ENCODE data around the gene SH3RF3.

Gene SH3RF3

DNA sequence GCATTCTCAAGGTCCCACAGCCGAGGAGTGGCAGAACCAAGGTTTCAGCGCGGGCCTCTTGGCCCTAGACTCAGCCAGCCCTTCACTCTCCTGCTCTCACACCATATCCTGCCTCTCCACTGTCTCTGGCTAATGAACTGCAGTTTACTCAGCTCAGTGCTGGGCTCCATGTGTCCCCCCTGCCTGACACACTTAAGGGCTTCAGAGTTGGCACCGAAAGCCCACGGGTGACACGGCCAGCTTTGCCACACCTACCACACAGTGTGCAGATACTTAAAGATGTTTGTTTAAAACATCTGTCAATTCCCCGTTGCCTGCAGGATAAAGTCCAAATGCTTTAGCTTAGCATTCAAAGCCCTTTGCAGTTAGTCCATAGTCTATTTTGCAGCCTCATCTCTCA, 243.6 kb downstream of the SH3RF3 start:
- Histone ChIP-seq H3K27ac (ENCODE audit: poor library complexity, severe bottlenecking) (no peak overlapping the region), H3K36me3 (ENCODE audit: low read depth) (no peaks in the 10 kb centered on the region), H3K9me3 (ENCODE audit: severe bottlenecking) (no peaks in the 10 kb centered on the region), H3K4me3 (ENCODE audit: severe bottlenecking) (no peak overlapping the region), H3K4me1 (ENCODE audit: insufficient read depth, poor library complexity, severe bottlenecking) (no peaks in the 10 kb centered on the region), H3K27me3 (ENCODE audit: insufficient read depth, poor library complexity, severe bottlenecking) (no peaks in the 10 kb centered on the region)
- peak; percentile 15 for DNase-seq (ENCODE audit: low spot score)
- TF ChIP-seq, protein P1, sequence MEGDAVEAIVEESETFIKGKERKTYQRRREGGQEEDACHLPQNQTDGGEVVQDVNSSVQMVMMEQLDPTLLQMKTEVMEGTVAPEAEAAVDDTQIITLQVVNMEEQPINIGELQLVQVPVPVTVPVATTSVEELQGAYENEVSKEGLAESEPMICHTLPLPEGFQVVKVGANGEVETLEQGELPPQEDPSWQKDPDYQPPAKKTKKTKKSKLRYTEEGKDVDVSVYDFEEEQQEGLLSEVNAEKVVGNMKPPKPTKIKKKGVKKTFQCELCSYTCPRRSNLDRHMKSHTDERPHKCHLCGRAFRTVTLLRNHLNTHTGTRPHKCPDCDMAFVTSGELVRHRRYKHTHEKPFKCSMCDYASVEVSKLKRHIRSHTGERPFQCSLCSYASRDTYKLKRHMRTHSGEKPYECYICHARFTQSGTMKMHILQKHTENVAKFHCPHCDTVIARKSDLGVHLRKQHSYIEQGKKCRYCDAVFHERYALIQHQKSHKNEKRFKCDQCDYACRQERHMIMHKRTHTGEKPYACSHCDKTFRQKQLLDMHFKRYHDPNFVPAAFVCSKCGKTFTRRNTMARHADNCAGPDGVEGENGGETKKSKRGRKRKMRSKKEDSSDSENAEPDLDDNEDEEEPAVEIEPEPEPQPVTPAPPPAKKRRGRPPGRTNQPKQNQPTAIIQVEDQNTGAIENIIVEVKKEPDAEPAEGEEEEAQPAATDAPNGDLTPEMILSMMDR (IDR thresholded peaks at IDR 0.05; ENCODE audit: poor library complexity, severe bottlenecking): no peak
- ATAC-seq (ENCODE audit: low read depth): no peak

DNA sequence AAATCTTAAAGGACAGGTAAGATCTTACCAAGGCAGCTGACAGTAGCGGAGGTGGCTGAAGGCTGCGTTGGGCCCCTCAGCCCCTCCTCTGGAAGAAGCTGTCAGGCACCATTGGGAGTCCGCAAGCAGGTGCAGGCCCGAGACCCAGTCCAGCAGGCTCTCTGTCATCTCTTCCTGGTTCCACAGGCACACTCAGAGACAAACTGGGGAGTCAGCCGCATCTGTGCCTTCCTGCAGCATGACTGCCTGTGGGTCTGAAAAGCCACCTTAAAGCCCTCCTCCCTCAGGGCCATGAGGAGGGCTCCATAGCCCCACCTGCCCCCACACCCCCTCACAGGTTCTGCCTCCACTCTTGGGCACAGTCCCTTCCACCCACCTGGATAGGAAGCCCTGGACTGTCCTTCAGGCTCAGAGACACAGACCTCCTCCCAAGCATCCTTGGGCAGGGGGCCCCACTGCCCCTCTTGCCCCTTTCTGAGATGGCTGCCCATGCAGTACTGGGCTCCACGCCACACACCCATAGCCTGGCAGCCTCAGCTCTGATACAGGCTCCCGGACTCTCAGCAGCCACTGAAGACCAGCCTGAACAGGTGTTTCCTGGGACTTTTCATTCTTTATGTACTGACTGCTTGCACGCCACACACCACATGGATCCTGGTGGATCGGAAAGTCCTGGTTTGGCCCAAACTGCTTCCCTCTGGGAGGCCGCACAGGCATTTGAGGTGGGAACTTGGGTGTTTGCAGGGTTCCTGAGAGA, 245.0 kb downstream of the SH3RF3 start:
- H3K9me3 ChIP-seq (ENCODE audit: severe bottlenecking): no peaks in the 10 kb centered on the region
- H3K27me3 ChIP-seq (ENCODE audit: insufficient read depth, poor library complexity, severe bottlenecking): no peaks in the 10 kb centered on the region
- H3K27ac ChIP-seq (ENCODE audit: poor library complexity, severe bottlenecking): no peak overlapping the region
- H3K4me1 ChIP-seq (ENCODE audit: insufficient read depth, poor library complexity, severe bottlenecking): no peaks in the 10 kb centered on the region
- no peak overlapping the region for H3K4me3 ChIP-seq (ENCODE audit: severe bottlenecking)
- DNase-seq (ENCODE audit: low spot score): peak; percentile 43
- TF ChIP-seq, protein P1 (IDR thresholded peaks at IDR 0.05; ENCODE audit: poor library complexity, severe bottlenecking): no peak
- H3K36me3 ChIP-seq (ENCODE audit: low read depth): no peaks in the 10 kb centered on the region
- ATAC-seq (ENCODE audit: low read depth): no peak

DNA sequence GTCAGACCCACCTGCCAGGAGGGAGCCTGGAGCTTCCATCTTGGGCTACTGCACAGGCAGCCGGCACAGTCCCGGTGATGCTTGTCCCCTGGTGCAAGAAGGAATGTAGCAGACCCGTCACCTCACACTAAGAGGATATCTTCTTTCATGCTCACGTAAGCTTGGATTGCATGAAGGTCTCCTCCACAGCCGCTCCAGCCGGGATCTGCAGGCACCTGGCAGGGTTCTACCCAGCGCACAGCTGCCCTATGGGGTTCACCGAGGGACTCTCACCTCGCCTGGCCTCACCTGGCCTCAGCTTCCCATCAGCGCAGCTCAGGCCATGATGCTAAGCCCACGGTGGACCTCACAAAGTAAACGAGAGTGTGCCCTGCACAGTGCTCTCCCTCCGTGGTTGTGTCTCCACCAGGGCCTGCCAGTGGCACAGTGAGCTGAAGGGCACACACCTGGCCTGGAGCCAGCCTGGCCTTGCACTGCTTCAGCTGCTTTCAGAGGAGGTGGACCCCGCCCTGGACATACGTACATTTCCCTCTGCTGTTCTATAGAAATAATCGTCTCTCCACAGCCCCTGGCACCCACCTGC, 245.6 kb downstream of the SH3RF3 start:
- no peak overlapping the region for H3K27ac ChIP-seq (ENCODE audit: poor library complexity, severe bottlenecking)
- H3K4me1 ChIP-seq (ENCODE audit: insufficient read depth, poor library complexity, severe bottlenecking): no peaks in the 10 kb centered on the region
- H3K27me3 ChIP-seq (ENCODE audit: insufficient read depth, poor library complexity, severe bottlenecking): no peaks in the 10 kb centered on the region
- H3K36me3 ChIP-seq (ENCODE audit: low read depth): no peaks in the 10 kb centered on the region
- no peak overlapping the region for H3K4me3 ChIP-seq (ENCODE audit: severe bottlenecking)
- DNase-seq (ENCODE audit: low spot score) (peak; percentile 47), ATAC-seq (ENCODE audit: low read depth) (no peak)
- TF ChIP-seq, protein P1 (IDR thresholded peaks at IDR 0.05; ENCODE audit: poor library complexity, severe bottlenecking): no peak
- H3K9me3 ChIP-seq (ENCODE audit: severe bottlenecking): no peaks in the 10 kb centered on the region

DNA sequence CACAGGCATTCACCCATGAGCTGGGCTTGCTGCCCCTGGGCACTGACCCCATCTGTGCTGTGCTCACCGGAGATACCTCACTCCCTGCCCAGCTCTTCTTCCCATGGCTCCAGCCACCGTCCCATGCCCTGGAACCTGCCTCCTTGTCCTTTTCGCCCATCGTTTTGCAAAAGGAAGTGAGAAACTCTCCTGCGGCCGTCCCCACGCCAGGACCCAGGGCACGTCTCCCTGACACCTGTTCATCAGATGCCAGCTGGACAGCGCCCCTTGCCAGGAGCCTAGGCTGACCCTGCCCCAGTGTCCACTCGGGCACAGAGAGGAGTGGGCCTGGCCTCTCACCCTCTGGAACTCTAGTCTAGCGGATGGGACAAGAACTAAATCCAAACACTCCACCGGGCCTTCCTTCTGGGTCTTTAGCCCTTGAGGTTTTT, 246.1 kb downstream of the SH3RF3 start:
- no peaks in the 10 kb centered on the region for H3K36me3 ChIP-seq (ENCODE audit: low read depth)
- H3K4me3 ChIP-seq (ENCODE audit: severe bottlenecking): no peak overlapping the region
- no peaks in the 10 kb centered on the region for H3K9me3 ChIP-seq (ENCODE audit: severe bottlenecking)
- no peaks in the 10 kb centered on the region for H3K27me3 ChIP-seq (ENCODE audit: insufficient read depth, poor library complexity, severe bottlenecking)
- no peaks in the 10 kb centered on the region for H3K4me1 ChIP-seq (ENCODE audit: insufficient read depth, poor library complexity, severe bottlenecking)
- H3K27ac ChIP-seq (ENCODE audit: poor library complexity, severe bottlenecking): no peak overlapping the region
- DNase-seq (ENCODE audit: low spot score) (peak; percentile 46), ATAC-seq (ENCODE audit: low read depth) (no peak)
- TF ChIP-seq, protein P1 (IDR thresholded peaks at IDR 0.05; ENCODE audit: poor library complexity, severe bottlenecking): no peak

DNA sequence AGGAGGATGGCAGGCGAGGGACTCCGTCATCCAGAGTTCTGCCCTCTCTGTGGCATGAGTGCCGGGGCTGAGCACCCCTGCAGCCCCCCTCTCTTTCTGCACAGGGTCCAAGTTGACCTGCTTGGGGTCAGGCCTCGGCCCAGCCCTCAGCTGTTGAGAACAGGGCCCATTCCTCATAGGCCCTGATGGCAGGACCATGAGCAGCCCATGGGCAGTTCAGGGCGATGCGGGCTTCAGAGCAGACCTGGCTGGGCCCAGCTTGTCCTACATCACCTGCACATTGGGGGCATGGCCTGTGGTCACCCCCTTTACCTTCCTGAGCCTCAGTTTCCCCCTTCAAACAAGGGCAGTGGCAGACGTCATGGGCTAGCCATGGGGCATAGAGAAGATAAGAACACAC, 246.7 kb downstream of the SH3RF3 start:
- H3K27ac ChIP-seq (ENCODE audit: poor library complexity, severe bottlenecking): no peak overlapping the region
- H3K36me3 ChIP-seq (ENCODE audit: low read depth): no peaks in the 10 kb centered on the region
- no peaks in the 10 kb centered on the region for H3K9me3 ChIP-seq (ENCODE audit: severe bottlenecking)
- DNase-seq (ENCODE audit: low spot score) (peak; percentile 31), ATAC-seq (ENCODE audit: low read depth) (no peak)
- no peaks in the 10 kb centered on the region for H3K27me3 ChIP-seq (ENCODE audit: insufficient read depth, poor library complexity, severe bottlenecking)
- no peak overlapping the region for H3K4me3 ChIP-seq (ENCODE audit: severe bottlenecking)
- TF ChIP-seq, protein P1 (IDR thresholded peaks at IDR 0.05; ENCODE audit: poor library complexity, severe bottlenecking): no peak
- H3K4me1 ChIP-seq (ENCODE audit: insufficient read depth, poor library complexity, severe bottlenecking): no peaks in the 10 kb centered on the region

All from RWPE2 (cell line).